Non-pigmented ciliary epithelial cell (primary cell): Measurements from ENCODE around the gene GTF2H1.

ENCODE experiments used
- DNase-seq: peaks from one replicate; pipeline ENCODE4 v3.0.0-alpha.2; 2010; ENCODE audit warnings: low read depth

GTF2H1 gene

DNA sequence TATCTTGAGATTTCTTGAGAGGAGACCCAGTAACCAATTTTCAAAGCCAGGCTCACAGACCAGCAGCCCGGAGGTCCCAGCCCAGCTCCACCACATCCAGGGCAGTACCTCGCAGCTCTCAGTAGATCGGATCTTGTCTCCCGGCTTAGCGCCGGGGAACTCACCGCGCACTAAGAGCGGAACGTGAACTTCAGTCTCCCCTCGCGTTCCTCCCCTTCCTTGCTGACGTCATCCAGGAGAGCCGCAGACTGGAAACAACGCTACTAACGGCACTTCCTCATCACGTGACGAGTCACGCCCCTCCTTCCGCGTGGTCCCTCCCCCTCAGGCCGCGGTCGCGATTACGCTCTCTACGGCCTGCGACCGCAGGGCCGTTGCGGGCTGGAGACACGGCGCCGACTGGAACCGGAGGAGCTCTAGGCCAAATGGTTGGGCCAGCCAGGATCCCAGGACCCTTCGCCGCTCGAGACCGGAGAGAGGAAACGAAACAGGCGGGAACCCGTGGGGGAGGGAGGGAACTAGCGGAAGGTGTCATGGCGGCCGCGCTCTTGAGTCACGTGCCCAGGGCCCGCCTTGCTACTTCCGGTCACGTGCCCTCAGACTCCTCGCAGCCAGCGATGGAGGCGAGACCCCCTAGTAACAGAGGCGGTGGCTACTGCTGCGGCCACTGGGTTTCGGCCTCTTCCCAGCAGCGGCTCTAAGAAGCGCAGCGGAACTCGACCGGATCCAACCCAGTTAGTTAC is at the start of gene GTF2H1, which contains the start of gene HPS5:
Gene GTF2H1, plus strand, starts transcription at position 599 of the 743 bp plus-strand sequence. CDS start 10,508 bp downstream, outside the sequence.
Gene HPS5, minus strand, starts transcription at position 172 of the 743 bp plus-strand sequence. CDS start 4,282 bp downstream, outside the sequence.
- DNase-seq = peak; percentile 97

DNA sequence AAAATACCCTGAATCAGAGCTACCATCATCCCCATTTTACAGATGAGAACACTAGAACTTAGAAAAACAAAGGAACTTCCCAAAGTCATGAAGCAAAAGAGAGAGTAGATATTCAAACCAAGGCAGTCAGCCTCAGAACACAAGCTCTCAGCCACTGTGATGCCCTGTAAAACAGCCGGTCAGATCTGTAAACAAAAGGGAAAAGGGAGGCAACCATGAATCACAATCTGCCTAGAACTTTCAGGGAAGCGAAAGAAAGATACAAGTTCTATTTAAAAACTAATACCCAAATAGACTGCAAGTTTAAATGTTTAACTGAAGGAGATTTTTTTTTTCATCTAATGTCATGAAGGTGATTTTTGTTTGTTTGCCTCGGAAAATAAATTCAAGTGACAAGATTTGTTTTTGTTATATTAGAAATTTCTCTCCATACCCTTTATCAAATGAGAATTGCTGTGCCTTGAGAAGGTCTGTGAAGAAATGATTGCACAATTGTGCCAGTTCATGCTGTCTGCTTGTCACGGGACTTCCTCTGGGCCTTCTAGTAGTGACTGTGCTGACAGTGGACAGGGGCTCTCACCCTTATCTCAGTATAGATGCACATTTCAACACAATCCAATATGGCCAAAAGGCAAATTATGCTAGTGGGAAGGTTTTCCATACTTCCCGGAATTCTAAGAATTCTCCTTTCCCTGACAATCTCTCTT is 44.6 kb upstream of the GTF2H1 start:
- DNase-seq = no peak

DNA sequence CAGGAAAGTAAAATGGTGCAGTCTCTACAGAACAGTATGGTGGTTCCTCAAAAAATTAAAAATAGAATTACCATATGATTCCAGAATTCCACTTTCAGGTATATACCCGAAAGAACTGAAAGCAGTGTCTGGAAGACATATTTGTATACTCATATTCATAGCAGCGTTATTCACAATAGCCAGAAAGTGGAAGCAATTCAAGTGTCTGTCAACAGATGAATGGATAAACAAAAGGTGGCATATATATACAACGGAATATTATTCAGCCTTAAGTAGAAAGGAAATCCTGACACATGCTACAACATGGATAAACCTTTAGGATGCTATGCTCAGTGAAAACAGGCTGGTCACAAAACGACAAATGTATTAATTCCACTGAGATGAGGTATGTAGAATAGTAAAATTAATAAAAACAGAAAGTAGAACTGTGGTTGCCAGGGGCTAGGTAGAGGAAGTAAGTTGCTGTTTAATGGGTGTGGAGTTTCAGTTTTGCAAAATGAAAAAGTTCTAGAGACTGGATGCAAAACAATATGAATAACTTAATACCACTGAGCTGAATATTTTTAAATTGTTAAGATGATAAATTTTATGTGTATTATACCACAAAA is 41.8 kb upstream of the GTF2H1 start:
- DNase-seq = no peak

DNA sequence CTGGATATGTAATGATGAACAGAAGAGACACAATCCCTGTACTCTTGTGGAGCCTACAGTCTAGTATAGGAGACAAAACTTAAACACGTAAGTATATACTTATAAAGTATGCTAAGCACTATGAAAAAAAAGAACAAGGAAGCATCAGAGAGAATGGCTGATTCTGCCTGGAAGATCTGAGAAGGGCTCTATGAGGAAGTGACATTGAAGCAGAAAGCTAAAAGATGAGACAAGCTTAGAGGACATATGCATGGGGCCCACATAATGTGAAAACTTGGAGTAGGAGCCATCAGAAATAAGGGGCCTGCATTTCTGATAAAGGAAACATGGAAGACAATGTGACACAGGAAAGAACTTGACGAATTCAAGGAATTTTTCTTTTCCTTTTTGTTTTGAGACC is 39.7 kb upstream of the GTF2H1 start:
- no peak for DNase-seq

DNA sequence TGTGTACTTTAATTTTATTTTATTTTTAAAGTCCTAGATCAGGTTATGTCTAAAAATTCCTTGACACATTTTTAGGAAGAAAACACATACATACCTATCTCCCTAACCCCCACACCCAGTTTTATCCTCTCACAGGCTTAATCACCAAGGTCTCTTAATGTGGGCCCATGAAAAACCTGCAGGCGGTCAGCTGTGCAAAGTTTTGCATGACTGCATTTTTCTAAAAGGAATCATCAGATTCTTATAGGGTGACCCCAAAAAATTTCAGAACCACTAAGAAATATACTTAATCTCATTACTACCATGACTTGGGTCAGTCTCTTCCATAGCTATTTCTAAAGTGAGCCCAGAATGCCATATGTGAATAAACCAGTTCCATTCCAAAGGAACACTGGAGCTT is 36.5 kb upstream of the GTF2H1 start:
- DNase-seq = no peak

DNA sequence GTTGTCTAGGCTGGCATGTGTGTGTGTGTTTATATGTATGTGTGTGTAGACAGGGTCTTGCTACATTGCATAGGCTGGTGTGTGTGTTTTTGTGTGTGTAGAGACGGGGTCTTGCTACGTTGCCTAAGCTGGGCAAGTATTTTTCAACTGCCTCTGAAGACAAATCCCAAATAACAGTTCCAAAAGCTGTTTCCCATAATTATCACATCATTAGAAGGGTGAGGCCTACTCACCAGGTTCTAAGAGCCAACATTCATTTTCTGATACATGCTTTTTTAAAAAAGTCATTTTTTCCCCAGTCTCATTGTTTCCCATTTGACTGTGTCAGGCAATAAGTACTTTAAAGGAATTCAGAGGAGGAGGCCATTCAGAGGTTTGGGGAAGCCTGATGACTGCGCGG is 33.5 kb upstream of the GTF2H1 start:
- no peak for DNase-seq

DNA sequence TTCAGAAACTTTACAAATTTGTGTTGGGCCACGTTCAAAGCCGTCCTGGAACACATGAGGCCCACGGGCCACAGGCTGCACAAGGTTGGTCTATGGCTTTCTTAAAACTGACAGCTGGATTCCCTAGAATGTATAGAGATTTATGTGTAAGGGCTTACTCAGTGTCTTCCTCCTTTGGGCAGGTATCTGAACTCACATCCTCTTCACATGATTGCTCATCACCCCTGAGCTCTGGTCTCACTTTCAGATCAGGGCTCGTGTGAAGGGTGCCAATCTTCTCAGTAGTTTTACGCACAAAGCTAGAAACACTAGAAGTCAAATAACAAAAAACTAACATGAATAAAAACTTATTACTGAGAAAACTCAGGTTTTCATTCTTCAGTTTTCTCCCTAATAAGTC is 27.5 kb upstream of the GTF2H1 start:
- no peak for DNase-seq

DNA sequence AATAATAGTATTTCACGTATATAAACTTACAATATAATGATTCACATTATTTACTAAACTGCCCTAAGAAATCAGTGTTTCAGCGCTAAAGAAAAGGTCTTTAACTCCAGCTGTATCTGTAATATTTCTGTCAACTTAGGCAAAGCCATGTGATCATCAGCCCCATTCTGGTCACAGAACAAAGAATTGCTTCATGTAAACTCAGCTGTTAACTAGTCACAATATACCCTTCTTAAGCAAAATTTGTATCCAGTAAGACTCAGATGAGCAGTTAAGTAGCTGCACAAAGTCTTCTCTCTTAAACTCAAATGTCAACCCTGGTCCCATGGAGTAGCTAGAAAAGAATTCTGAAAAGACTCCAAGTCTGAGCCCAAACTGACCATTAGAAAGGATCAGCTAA is 27.1 kb upstream of the GTF2H1 start:
- DNase-seq = no peak

DNA sequence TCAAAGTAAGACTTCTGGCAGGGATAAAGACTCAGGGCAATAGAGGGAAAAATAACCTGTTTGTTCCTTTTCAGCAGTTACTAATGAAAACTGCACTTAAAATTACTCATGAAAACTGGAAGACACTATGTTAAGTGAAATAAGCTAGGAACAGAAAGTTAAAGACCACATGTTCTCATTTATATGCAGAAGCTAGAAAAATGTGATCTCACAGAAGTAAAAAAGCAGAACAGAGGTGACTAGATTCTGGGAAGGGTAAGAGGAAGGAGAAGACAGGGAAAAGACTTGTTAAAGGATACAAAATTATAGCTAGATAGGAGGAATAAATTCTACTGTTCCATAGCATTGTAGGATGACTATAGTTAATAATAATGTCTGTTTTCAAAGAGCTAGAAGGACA is 22.6 kb upstream of the GTF2H1 start:
- DNase-seq = no peak

DNA sequence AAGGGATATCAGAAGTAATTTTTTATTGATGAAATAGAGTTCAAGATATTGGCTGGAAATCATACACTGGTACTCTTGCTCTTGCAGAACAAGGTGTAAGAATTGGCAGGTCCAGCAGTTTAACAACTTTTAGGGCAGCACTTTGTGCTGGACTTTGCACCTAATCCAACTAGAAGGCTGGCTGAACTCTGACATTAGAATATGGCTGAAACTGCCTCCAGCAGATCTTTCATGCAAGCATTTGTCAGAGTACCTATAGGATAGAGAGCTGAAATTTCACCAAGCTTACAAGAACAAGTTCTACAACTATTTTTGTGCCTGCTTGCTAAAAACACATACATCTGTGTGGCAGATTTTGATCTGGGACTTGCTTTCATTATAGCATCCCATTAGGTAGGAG is 17.6 kb upstream of the GTF2H1 start:
- DNase-seq = no peak

DNA sequence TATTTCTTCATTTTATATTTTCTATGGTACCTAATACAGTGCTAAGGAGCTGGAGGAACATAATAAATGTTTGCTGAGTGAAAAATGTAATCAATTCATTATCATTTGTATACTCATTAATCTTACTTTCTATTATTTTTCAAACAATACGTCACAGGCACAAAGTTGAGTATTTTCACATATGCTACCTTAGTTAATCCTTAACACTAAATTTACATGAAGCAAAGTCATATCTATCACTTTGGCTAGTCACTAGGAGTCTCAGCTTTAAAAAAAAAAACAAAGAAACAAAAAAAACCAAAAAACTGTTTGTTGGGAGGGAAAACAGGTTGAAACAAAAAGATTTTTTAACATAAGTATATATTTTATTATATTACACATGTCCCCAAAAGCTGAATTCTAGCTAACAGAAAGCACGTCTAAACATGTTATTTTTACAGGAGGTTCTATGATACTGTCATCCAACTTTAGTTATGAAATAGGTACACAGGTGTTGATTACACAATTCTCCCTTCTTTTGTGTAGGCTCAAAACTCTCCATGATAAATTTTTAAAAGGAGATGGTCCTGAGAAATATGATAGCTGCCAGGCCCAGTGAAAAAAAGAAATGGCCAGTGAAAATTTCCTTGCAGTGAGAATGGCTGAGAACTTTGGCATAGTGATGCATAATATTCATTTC is 14.8 kb upstream of the GTF2H1 start:
- DNase-seq = no peak

DNA sequence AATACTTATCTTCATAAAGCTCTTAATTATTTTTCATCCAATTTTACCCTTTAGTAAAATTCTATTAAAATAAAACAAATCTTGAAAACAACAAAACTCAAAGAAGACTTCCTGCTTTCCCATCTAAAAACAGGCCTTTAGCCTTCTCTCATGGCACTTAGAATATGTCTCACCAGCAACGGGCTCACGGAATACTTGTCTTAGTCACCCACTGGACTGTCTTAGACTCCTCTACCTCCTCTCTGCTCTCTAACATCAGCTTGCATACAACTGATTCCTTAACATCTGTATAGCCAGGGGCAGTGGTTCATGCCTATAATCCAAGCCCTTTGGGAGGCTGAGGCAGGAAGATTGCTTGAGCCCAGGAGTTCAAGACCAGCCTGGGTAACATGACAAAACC is 14.1 kb upstream of the GTF2H1 start:
- DNase-seq = no peak

DNA sequence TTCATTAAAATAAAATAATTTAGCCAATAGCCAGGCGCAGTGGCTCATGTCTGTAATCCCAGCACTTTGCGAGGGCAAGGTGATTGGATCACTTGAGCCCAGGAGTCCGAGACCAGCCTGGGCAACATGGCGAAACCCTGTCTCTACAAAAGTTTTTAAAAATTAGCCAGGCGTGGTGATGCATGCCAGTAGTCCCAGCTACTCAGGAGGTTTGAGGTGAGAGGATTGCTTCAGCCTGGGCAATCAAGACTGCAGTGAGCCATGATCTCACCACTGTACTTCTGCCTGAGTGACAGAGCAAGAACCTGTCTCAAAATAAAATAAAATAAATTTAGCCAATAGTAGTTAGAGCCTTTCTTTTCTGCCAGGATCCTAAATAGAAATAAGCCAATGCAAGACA is 12.7 kb upstream of the GTF2H1 start:
- DNase-seq = no peak

DNA sequence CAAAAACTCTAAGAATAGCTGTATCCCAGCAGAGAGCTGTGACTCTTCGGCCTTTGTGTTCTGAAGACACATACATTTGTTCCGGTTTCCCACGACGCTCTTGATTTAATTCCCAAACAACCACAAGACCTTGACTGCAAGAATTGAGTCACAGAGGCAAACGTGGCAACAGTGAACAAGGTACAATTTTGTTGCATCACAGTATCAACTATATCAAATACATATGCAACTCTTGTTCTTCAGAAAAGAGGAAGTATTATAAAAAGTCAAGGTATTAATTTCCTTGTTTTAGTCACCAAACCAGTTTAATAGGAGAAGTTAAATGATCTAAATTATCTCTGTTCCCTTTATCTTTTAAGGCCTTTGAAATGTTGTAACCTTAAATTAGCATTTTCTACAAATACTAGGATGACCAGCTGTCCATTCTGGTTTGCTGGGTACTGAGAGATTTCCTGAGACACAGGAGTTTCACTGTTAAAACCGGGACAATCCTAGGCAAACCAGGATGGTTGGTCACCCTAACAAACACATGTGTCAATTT is 11.5 kb upstream of the GTF2H1 start:
- DNase-seq = peak; percentile 60

DNA sequence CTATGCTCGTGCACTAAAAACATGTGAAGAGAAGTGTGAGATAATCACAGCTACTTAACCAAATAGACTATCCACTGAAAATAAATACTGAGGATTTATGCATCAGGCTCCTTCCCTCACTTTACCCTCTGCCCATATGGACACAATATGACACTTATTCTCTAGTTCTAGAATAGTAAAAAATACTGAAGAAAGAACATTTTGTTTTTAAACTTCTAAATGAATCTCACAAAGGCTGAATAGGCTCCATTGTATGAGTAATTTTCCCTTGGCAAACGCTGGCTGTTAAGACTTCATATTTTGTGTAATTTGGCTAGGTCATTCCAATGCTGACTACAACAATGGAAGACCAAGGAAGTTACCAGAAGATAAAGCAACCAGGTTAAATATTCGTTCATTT is 10.4 kb upstream of the GTF2H1 start:
- no peak for DNase-seq

DNA sequence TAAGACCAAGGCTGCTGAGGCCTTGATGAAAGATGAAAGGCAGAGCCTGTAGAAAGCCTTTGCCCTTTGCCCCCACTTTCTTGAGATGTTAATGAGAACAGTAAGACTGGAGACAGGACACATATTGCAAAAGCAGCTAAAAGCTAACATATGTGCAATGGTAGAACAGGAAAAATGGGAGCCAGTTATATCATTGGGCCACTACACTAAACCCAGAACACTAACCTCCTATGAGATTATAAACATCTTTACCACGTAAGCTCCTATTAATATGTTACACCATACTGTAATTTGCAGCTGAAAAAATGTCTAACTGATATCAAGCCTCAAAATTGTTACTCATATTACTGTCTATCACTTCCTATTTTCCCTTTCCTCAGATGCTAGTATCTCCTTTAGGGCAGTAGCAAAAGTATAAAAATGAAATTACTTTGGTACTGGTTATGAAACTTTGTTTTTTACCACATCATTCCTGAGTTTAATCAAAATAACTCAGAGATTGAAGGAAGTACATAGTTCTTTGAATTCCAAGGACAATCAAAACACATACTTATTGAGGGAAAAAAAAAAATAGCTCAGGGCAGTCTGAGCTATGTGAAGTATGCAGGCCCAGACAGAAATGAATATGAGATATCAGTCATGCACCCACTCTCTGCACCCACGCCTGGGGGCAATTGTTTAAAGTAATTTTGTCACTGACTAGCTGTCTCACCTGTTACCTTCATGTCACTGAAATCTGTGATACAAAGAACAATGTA is 9.5 kb upstream of the GTF2H1 start:
- DNase-seq = peak; percentile 51

DNA sequence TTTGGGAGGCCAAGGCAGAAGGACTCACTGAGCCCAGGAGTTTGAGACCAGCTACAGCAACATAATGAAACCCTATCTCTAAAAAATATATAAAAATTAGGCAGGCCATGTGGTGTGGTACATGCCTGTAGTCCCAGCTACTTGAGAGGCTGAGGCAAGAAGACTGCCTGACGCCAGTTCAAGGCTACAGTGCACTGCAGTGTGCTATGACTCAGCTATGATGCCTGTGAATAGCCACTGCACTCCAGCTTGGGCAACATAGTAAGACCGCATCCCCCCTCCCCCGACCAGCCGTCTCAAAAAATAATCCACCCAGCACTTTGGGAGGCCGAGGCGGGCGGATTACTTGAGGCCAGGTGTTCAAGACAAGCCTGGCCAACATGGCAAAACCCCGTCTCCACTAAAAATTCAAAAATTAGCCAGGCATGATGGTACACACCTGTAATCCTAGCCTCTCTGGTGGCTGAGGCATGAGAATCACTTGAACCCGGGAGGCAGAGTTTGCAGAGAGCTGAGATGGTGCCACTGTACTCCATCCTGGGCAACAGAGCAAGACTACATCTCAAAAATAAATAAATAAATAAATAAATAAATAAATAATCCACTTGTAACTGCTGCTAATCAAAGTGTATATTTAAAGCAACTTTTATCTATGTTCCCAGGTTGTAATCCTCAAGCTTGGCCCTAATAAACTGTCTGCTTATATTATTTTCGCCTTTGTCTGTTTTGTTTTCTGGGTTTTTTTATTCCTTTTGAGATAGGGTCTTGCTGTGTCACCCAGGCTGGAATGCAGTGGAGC is 8.2 kb upstream of the GTF2H1 start:
- peak; percentile 30 for DNase-seq

DNA sequence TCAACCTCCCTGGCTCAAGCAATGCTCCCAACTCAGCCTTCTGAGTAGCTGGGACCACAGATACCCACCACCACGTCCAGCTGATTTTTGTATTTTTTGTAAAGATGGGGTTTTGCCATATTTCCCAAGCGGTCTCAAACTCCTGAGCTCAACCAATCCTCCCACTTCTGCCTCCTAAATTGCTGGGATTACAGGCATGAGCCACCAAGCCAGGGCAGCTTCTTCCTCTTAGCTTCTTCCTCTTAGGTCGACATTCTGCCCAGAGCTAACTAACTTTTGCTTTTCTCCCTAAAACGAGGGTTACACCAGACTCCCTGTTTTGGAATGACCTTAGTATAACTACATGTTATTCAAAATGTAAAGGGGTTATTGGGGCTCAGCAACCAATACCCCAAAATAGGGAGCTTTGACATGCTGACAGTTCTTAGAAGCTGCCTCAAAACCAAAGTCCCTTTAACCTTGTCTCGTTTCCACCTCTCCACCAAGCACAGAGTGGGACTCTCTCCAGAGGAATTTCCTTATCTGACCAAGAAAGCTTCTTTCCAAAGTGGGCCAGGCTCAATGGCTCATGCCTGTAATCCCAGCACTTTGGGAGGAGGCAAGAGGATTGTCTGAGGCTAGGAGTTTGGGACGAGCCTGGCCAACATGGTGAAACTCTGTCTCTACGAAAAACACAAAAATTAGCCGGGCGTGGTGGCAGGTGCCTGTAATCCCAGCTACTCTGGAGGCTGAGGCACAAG is 7.4 kb upstream of the GTF2H1 start:
- DNase-seq = no peak

DNA sequence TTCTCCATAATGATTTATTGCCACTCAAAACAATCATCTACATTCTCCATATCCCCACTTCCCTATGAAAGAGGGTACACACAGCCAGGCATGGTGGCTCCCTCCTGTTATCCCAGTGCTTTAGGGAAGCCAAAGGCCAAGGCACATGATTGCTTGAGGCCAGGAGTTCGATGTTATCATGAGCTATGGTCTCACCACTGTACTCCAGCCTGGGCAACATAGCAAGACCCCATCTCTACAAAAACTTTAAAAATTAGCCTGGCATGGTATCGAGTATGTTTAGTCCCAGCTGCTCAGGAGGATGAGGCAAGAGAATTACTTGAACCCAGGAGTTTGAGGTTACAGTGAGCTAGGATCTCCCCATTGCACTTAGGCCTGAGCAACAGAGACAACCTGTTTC is 6.5 kb upstream of the GTF2H1 start:
- DNase-seq = no peak

DNA sequence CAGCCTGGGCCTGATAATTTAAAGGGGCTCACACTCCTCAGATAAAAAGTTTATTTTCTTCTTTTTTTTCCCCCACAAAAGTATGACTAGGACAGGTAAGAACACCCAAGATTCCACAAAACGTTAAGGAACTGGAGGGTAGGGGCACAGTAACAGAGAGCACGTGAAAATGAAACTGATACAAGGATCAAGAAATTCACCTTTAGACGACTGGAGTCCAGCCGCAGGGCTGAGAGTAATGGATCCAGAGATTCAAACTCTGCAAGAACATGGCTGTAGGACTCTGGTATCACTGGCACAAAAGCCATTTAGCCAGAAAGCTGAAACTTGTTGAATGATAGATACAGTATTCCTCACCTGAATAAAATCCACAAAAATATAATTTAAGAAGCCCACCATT is 4.8 kb upstream of the GTF2H1 start:
- DNase-seq = no peak
